AG09319 (cell line): ENCODE data around the gene CAPN15.

ENCODE experiments used
- DNase-seq: peaks from one replicate; pipeline ENCODE4 v3.0.0-alpha.2; 2010; ENCODE audit warnings: low read depth; ENCODE audit errors: extremely low read depth
- CTCF ChIP-seq: IDR thresholded peaks from 2 replicates; pipeline ENCODE4 v1.5.1; 2011; ENCODE audit warnings: low read depth, mild to moderate bottlenecking, inconsistent platforms, low read length, moderate library complexity

Gene CAPN15

GRCh38 chr16:569445-570254, 42.1 kb downstream of the CAPN15 start, which contains the start of gene PIGQ:
Gene PIGQ, plus strand, starts transcription at chr16:569968. Its CDS starts 4,107 bp downstream, at chr16:574075.
- no peak for DNase-seq
- no peak for TF ChIP-seq CTCF

- no peak for DNase-seq
- no peak for TF ChIP-seq CTCF
These were observed 45.5 kb downstream of the CAPN15 start for GRCh38 chr16:572865-573650.

- DNase-seq = no peak
- no peak for TF ChIP-seq CTCF
These were observed 46.7 kb downstream of the CAPN15 start for GRCh38 chr16:574021-574760.

- no peak for TF ChIP-seq CTCF
- DNase-seq = no peak
These were observed 48.1 kb downstream of the CAPN15 start for GRCh38 chr16:575354-576196.

- TF ChIP-seq CTCF = no peak
- DNase-seq = no peak
These were observed 48.8 kb downstream of the CAPN15 start for GRCh38 chr16:576197-576822.

GRCh38 chr16:576823-577201, 49.3 kb downstream of the CAPN15 start:
- DNase-seq = no peak
- TF ChIP-seq CTCF = no peak
